Measurements from ENCODE around the gene PDGFC.

Gene PDGFC

DNA sequence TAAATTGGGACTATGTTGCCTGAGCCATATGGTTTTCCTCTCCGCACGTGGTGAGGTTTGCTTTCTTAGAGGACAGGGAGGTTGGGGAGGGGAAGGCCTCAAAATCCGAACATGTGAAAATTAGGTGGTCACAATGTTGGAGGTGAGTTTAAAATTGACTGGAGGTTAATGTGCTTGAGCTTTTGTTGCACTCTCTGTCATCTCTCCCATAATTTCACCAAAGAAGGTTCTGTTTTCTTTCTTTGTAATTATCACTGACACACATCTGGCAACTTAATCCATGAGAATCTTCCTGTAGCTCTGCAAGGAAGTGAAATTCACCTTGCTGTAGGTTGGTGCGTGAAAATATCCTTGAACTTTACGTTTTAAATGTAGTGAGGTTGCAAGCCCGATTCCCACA, 225.5 kb downstream of the PDGFC start:
- no peak for DNase-seq (ENCODE audit: low read depth)

DNA sequence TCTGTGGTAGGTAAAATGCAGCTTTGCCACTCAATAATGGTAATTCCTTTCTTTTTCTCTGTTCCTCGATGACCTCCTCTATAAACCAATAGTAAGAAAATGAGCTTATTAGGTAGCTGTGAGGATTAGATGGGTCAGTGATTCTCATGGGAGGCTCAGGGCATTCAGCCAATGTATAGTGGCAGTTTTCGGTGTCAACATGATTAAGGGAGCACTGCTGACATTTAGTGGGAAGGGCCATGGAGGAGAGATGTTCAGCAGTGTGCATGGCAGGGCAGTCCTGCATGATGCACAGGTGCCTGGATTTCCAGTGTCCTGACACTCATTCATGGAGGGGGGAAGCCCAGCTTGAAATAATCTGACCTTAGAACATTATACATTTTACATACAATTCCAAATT, 232.8 kb downstream of the PDGFC start:
- DNase-seq (ENCODE audit: low read depth), result no peak

DNA sequence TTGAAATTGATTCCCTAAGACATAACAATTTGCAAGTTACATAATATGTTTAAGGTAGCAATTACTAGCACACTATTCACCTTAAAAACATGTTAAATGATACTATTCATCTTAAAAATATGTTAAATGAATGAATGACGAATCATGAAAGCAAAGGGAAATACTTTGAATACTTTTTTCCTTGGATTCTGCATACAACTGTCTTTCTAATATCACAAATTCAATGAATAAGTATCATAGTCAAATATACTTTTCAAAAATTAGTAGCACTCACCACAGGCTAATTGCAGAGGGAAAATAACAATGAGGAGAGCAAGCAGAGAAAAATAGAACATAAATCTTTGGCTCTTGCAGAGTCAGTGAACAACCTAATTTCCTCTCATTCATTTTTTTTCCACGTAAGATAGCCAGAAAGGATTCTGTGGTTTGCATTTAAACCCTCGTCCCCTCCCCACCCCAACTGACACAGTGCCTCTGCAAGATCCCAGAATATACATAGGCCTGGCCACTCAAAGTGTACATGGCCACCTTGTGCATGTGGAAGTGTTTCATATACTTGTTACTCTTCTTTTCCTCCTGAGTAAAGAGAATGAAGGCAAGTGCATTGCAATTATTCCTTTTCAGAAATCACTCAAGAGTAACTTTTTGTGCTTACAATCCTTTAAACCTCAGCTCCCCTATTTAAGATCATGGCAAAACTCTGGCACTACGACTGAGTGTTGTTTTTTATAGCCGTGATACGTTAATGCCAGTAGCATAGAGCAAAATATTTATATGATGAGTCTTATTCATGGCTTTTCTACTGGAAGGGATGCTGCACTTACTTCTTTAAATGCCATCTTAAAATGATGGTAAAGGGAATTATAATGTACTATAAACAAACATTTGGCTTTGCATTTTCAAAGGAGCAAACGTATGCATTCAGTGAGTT, 236.4 kb downstream of the PDGFC start:
- no peak for DNase-seq (ENCODE audit: low read depth)

DNA sequence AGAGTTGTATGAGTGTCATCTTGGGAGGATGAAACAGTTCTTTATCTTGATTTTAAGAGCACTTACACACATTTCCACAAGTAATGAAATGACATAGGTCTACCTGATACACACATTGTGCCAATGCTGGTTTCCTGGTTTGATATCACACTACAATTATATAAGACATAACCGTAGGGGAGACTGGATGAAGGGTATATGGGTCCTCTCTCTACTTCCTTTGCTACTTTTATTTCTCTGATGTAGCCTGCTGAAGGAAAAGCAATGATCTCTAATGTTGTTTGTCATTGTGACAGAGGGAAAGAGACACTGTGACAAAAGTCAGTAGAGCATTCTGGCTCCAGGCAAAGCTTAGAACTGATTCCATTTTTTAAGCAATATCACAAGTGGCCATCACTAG, 238.0 kb downstream of the PDGFC start:
- no peak for DNase-seq (ENCODE audit: low read depth)

DNA sequence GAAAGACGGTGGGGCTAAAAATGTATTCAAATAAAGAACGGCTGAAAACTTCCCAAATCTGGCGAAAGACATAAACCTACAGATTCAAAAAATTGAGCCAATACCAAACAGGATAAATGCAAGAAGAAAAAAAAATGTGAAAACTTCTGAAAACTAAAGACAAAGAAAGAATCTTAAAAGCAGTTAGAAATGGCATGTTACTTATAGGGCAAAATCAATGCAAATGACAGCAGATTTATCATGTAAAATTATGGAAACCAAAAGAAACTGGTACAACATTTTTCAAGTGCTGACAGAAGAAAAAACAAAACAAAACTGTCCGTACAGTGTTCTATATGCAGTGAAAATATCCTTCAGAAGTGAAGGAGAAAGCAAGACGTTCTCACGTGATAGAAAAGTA, 239.0 kb downstream of the PDGFC start:
- DNase-seq (ENCODE audit: low read depth), result no peak

DNA sequence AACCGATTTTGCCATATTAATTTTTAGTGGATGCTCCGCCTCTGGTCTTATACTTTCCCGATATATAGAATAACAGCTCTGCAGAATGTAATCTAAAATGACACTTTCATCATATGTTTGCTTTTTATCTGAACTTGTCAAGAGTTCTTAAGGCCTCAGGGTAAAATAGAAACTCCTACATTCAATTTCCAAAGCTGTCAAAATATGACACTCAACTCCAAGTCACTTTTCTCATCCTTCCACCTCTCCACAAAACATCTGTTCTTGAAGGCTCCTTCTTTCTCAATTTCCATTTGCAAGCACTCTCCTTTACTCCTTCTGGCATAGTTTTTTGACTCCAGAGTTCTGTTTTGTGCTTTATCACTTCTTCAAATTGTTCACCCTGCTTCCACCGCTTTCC, 242.2 kb downstream of the PDGFC start:
- no peak for DNase-seq (ENCODE audit: low read depth)

DNA sequence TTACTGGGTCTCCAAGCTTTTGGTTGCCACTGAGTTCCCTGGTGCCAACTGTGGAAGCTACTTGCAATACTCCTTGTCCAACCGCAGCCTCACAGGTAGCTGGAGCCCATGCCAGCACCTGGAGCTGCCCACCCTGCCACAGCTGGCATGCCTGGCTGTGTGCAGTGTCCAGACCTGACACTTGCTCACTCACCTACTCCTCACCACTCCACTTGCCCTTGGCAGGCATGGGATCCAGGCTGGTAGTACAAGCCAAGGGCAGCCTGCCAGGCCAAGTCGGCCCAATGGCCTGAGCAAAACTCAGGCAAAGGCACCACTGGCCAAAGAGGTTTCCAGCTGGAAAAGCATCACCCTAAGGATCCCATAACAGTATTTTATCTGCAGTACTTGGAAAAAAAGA, 246.3 kb downstream of the PDGFC start:
- no peak for DNase-seq (ENCODE audit: low read depth)

DNA sequence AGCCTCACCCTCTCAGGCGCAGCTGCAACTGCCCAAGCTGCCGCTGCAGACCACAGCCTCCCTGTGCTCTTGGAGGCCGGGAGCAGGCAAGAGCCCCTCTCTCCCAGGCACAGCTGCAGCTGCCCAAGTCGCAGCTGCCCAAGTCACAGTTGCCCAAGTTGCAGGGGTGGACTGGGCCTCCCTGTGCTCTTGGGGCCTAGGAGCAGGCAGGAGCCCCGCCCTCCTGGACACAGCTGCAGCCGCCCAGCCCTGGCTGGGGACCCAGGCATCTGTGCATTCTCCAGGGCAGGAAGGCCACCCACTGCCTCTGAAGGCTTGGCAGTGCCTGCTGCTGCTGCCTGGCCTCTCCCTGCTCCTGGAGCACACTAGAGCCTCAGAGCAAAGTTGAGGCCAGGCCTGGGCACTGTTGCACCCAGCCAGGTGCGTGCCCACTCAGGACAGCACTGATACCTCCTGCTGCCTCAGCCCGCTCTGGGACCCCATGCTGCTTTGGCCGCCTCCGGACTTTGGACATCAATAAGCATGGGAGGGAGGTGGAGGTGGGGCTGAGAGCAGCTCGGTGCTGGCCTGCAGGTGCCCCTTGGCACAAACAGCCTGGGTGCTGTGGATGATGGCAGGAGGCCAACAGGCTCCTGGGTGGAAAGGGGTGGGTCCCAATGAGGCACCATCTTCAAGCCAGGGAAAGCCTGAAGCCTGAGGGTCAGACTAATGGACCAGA, 247.5 kb downstream of the PDGFC start:
- DNase-seq (ENCODE audit: low read depth), result no peak

DNA sequence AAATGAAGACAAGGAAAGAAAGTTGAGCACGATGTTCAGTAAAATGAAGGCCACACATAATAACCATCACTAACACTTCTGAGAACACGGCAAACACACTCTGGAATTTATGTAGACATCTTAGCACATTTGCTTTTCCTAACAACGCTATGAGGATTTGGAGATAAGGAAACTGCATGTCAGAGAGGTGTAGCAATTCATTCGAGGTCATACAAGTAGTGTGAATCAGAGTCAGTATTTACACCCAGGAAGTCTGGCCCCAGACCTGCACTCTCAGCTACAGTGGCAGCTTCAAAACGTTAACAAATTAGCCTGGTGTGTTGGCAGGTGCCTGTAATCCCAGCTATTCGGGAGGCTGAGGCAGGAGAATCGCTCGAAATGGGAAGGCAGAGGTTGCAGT, 253.4 kb downstream of the PDGFC start:
- DNase-seq (ENCODE audit: low read depth), result no peak

DNA sequence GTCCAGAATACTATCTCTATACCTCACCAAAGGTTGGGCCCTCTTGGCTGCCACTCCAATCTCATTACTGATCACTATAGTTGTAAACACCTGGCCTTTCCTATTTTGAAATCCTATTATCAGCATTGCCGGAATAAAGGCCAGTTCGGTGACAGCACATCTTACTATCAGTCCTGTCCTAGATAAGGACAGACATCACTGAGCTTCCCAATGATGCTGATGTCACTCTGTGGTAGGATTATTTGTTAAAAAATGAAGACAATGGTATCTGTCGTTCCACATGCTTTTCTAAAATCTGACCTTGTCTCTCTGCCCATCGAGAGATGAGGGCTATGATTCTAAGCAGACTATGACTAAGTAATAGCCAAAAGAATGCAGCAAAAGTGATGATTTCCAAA, 260.4 kb downstream of the PDGFC start:
- DNase-seq (ENCODE audit: low read depth), result no peak

Measured in GM04503 (cell line).